ENCODE results near the gene VAC14.

VAC14 gene

GRCh38 chr16:70803319-70803718 lies 2.4 kb upstream of the VAC14 start:
- no peaks in the 10 kb centered on the region for H3K9me3 ChIP-seq (ENCODE audit: low read length)
- no peak overlapping the region for H3K9ac ChIP-seq (ENCODE audit: low read length)
- no peak for TF ChIP-seq EZH2 (IDR thresholded peaks at IDR 0.05; ENCODE audit: borderline replicate concordance, low read length)
- TF ChIP-seq CTCF (IDR thresholded peaks at IDR 0.05; ENCODE audit: low read length) = no peak
- H2AFZ ChIP-seq (ENCODE audit: low read length) = no peak overlapping the region
- no peak overlapping the region for H3K4me3 ChIP-seq (ENCODE audit: low read depth, low read length, poor library complexity, severe bottlenecking)
- no peak overlapping the region for H3K4me2 ChIP-seq (ENCODE audit: low read length)
- H4K20me1 ChIP-seq (ENCODE audit: insufficient read depth, low read length) = no peaks in the 10 kb centered on the region
- peaks cover 17% of the 10 kb centered on the region for H3K79me2 ChIP-seq (ENCODE audit: insufficient read depth, low read length)
- no peaks in the 10 kb centered on the region for H3K9me2 ChIP-seq (ENCODE audit: low read depth, low read length)
- peaks cover 6% of the 10 kb centered on the region; the same call in 1 of the 2 replicates for H3K36me3 ChIP-seq (ENCODE audit: insufficient read depth, low read length)
- no peaks in the 10 kb centered on the region for H3K27me3 ChIP-seq (ENCODE audit: insufficient read depth, low read length)
- no peaks in the 10 kb centered on the region for H3F3A ChIP-seq (ENCODE audit: insufficient read depth, low read length)
- H3K4me1 ChIP-seq (ENCODE audit: insufficient read depth, low read length, severe bottlenecking) = peaks cover 23% of the 10 kb centered on the region
- H3K27ac ChIP-seq (ENCODE audit: low read depth, low read length, poor library complexity, severe bottlenecking) = no peak overlapping the region

- H3F3A ChIP-seq (ENCODE audit: insufficient read depth, low read length) = no peaks in the 10 kb centered on the region
- TF ChIP-seq CTCF (IDR thresholded peaks at IDR 0.05; ENCODE audit: low read length) = no peak
- TF ChIP-seq EZH2 (IDR thresholded peaks at IDR 0.05; ENCODE audit: borderline replicate concordance, low read length) = no peak
- no peaks in the 10 kb centered on the region for H4K20me1 ChIP-seq (ENCODE audit: insufficient read depth, low read length)
- no peak overlapping the region for H3K27ac ChIP-seq (ENCODE audit: low read depth, low read length, poor library complexity, severe bottlenecking)
- H3K9ac ChIP-seq (ENCODE audit: low read length) = no peak overlapping the region
- H2AFZ ChIP-seq (ENCODE audit: low read length) = no peak overlapping the region
- peak overlapping the region; percentile 91 for H3K4me3 ChIP-seq (ENCODE audit: low read depth, low read length, poor library complexity, severe bottlenecking)
- H3K9me2 ChIP-seq (ENCODE audit: low read depth, low read length) = no peaks in the 10 kb centered on the region
- H3K36me3 ChIP-seq (ENCODE audit: insufficient read depth, low read length) = peaks cover 8% of the 10 kb centered on the region; the same call in 1 of the 2 replicates
- H3K4me2 ChIP-seq (ENCODE audit: low read length) = peak overlapping the region; percentile 97
- peaks cover 17% of the 10 kb centered on the region for H3K79me2 ChIP-seq (ENCODE audit: insufficient read depth, low read length)
- no peaks in the 10 kb centered on the region for H3K27me3 ChIP-seq (ENCODE audit: insufficient read depth, low read length)
- no peaks in the 10 kb centered on the region for H3K9me3 ChIP-seq (ENCODE audit: low read length)
- H3K4me1 ChIP-seq (ENCODE audit: insufficient read depth, low read length, severe bottlenecking) = peaks cover 23% of the 10 kb centered on the region
Observed at GRCh38 chr16:70801611-70802010, 653 bp upstream of the VAC14 start.

- Histone ChIP-seq H2AFZ (ENCODE audit: low read length) (no peak overlapping the region), H4K20me1 (ENCODE audit: insufficient read depth, low read length) (no peaks in the 10 kb centered on the region), H3K9me2 (ENCODE audit: low read depth, low read length) (no peaks in the 10 kb centered on the region), H3K4me2 (ENCODE audit: low read length) (peak overlapping the region; percentile 97), H3F3A (ENCODE audit: insufficient read depth, low read length) (no peaks in the 10 kb centered on the region), H3K4me1 (ENCODE audit: insufficient read depth, low read length, severe bottlenecking) (peaks cover 32% of the 10 kb centered on the region), H3K4me3 (ENCODE audit: low read depth, low read length, poor library complexity, severe bottlenecking) (peak overlapping the region; percentile 91), H3K9ac (ENCODE audit: low read length) (peak overlapping the region; percentile 82), H3K9me3 (ENCODE audit: low read length) (no peaks in the 10 kb centered on the region), H3K36me3 (ENCODE audit: insufficient read depth, low read length) (peaks cover 8% of the 10 kb centered on the region; the same call in 1 of the 2 replicates), H3K27ac (ENCODE audit: low read depth, low read length, poor library complexity, severe bottlenecking) (no peak overlapping the region), H3K27me3 (ENCODE audit: insufficient read depth, low read length) (no peaks in the 10 kb centered on the region), H3K79me2 (ENCODE audit: insufficient read depth, low read length) (peaks cover 17% of the 10 kb centered on the region)
- TF ChIP-seq EZH2 (IDR thresholded peaks at IDR 0.05; ENCODE audit: borderline replicate concordance, low read length) (no peak), CTCF (IDR thresholded peaks at IDR 0.05; ENCODE audit: low read length) (no peak)
Observed at GRCh38 chr16:70800311-70800710, 647 bp downstream of the VAC14 start.

All from OCI-LY1 (cell line).